Superior temporal gyrus (tissue), 1 donor: ENCODE results near the gene DHRS11.

Experiments used
- DNase-seq: peaks from one replicate; pipeline ENCODE4 v3.0.0-alpha.2; 2016; ENCODE audit errors: extremely low spot score

Gene DHRS11

GRCh38 chr17:36650096-36650775, 58.6 kb downstream of the DHRS11 start:
- DNase-seq, result no peak
